Naive thymus-derived CD8-positive, alpha-beta T cell (primary cell): ENCODE data around the gene TSPAN5. TPM values are rescaled to one million over a fixed set of nuclear protein-coding genes. Genes with fewer than 3 reads are reported as not detected.
"Not testable (repeated sequence)": the region's sequence is repeated elsewhere in the genome, so short reads cannot be mapped to it uniquely, and the experiment has no call there.

Source experiments
- ATAC-seq, 2 donors: fragments of 150-1000 bp; cut with Tn5 transposase in 1 of 2; sonication (Bioruptor Pico), chemical (Tn5 transposase) in 1 of 2; 1 replicate in 1 of 2; 2 replicates in 1 of 2; pipeline ENCODE4 v1.10.0; 2021; ENCODE audit warnings: mild to moderate bottlenecking in 2 of 2, moderate library complexity in 2 of 2
- POLR2A ChIA-PET: fragments of 350-600 bp; sonication (Branson Sonifier 250); formaldehyde crosslinking; loops from one replicate; lab custom pipeline; 2021; ENCODE audit warnings: antibody characterized with exemption; lab: Charles Lee
- DNase-seq, 10 donors: peaks; one replicate each; pipeline versions ENCODE4 v3.0.0 to v3.0.0-alpha.2; 2020 to 2022
- H3K27ac Mint-ChIP-seq, 10 donors: one replicate each; pipeline ENCODE4 v1.8.0; 2020 to 2022; ENCODE audit warnings: mild to moderate bottlenecking in 10 of 10, mixed read lengths in 10 of 10, moderate library complexity in 4 of 10, inconsistent platforms in 1 of 10
- H3K27me3 Mint-ChIP-seq, 5 donors: one replicate each; pipeline ENCODE4 v1.8.0; 2021 to 2022; ENCODE audit warnings: mixed read lengths in 5 of 5
- H3K36me3 Mint-ChIP-seq, 3 donors: one replicate each; pipeline ENCODE4 v1.8.0; 2020 to 2022; ENCODE audit warnings: mixed read lengths in 3 of 3, mild to moderate bottlenecking in 2 of 3, inconsistent platforms in 1 of 3
- H3K4me1 Mint-ChIP-seq, 4 donors: one replicate each; pipeline ENCODE4 v1.8.0; 2021 to 2022; ENCODE audit warnings: mixed read lengths in 4 of 4
- H3K4me3 Mint-ChIP-seq, 10 donors: one replicate each; pipeline ENCODE4 v1.8.0; 2020 to 2022; ENCODE audit warnings: mild to moderate bottlenecking in 10 of 10, mixed read lengths in 10 of 10, moderate library complexity in 6 of 10, inconsistent platforms in 1 of 10
- H3K9me3 Mint-ChIP-seq, 9 donors: one replicate each; pipeline ENCODE4 v1.8.0; 2020 to 2022; ENCODE audit warnings: mixed read lengths in 9 of 9, mild to moderate bottlenecking in 3 of 9, inconsistent platforms in 1 of 9, moderate library complexity in 1 of 9
- polyA plus RNA-seq, 3 donors: library from polyadenylated mRNA; unstranded; fragments of 300-500 nt; fragmentation: Illumina TruSeq; gene quantifications; one replicate each; pipeline ENCODE4 v1.2.3, GENCODE V29; 2021
- total RNA-seq, 8 experiments: library from RNA in 2 of 8; stranded (reverse) in 2 of 8; gene quantifications; one replicate each; pipeline ENCODE4 v1.2.3 and lab custom pipeline; 2021 to 2026

TSPAN5 gene
- total RNA-seq (1 to 10 TPM; 5.0 to 5.4 TPM), polyA plus RNA-seq (10 to 100 TPM in 1 of 3 donors, 1 to 10 TPM in 2; 5.9 to 13.9 (median 9.6) TPM), total RNA-seq (lab: John Stamatoyannopoulos, UW) (2.0 to 29.8 (median 11.6) reads per million in 6 experiments)

DNA sequence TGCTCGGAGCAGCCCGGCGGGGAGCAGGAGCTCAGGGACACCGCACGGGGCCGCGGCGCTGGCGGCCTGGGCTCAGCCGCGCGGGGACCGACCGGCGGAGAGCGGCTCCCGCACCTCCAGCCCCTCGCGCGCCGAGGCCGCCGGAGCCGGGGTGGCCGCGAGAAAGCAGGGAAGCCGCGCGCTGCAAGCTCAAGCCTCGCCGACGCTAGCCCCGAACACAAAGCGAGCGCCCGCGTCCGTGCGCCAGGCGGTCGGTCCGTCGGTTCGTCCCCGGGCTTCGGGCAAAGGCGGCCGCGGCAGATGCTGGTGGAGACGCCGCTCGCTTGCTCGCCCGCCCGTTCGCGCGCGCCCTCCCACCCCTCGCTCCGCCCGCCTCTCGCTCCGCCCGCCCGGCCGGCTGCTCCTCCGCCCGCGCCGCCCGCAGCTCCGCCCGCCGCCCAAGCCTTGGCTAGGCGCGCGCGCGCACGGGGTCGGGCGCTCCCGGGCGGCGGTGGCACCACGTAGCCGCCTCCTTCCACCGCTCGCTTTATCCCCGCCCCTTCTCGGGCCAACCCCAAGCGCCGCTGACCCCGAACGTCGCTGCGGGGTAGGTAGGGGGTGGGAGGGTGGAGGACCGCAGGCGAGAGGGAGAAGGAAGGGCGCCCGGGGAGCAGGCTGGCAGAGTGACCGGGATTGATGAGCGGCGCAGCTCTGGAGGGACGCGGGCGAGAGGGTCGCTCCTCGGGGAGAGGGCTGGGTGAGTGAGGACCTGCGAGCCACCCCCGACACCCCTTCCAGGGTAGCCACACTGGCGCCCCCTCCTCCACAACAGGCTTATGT, at the start of gene TSPAN5:
Gene TSPAN5, minus strand, starts transcription at position 325 of the 819 bp plus-strand sequence.
- POLR2A ChIA-PET = interaction anchor here (0.6 to 2.5 kb wide), 9 partner anchors 10 to 1289 kb away, joined by 3 to 11 read pairs (median 5); partner anchors contain the start of genes ADH5, DNAJB14, EIF4E and RAP1GDS1
- no peaks in the 10 kb centered on the region for H3K27me3 Mint-ChIP-seq
- no peaks in the 10 kb centered on the region for H3K36me3 Mint-ChIP-seq
- DNase-seq (peak; percentile 58 to 80 (median 73)), ATAC-seq (peak; percentile 60 to 73)
- peak within 1 kb of the TSS; percentile 87 to 99 (median 92) for H3K4me3 Mint-ChIP-seq
- peak within 1 kb of the TSS; percentile 18 to 99 (median 84) for H3K27ac Mint-ChIP-seq
- peaks cover 38 to 86% (median 80%) of the 10 kb centered on the region in 4 donors for H3K4me1 Mint-ChIP-seq
- no peaks in the 10 kb centered on the region for H3K9me3 Mint-ChIP-seq

DNA sequence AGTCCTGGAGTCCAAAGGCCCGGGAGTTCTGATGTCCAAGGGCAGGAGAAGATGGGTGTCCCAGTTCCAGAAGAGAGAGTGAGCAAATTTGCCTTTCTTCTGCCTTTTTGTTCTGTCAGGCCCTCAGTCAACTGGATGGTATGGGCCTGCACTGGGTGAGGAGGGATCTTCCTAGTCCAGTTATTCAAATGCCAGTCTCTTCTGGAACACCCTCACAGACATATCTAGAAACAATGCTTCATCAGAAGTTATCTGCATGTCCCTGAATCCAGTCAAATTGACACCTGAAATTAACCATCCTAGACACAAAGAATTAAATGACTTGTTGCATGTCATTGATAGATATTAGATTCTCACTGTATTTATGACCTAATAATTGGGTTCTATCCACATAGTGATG, 48.5 kb upstream of the TSPAN5 start:
- Mint-ChIP-seq H3K27ac (peak overlapping the region in 9 of 10 donors; percentile 2 to 94 (median 74)), H3K9me3 (peaks cover 6 to 35% (median 17%) of the 10 kb centered on the region in 9 donors), H3K27me3 (no peaks in the 10 kb centered on the region), H3K4me3 (peak overlapping the region; percentile 75 to 90 (median 86)), H3K4me1 (peaks cover 25 to 51% (median 44%) of the 10 kb centered on the region in 4 donors), H3K36me3 (peaks cover 0 to 18% (median 11%) of the 10 kb centered on the region in 3 donors)
- POLR2A ChIA-PET = interaction anchor here (0.6 to 1.7 kb wide), 2 partner anchors 48 to 857 kb away, joined by 4 read pairs; partner anchors contain the start of genes TRMT10A and TSPAN5
- DNase-seq = no peak
- ATAC-seq = no peak

DNA sequence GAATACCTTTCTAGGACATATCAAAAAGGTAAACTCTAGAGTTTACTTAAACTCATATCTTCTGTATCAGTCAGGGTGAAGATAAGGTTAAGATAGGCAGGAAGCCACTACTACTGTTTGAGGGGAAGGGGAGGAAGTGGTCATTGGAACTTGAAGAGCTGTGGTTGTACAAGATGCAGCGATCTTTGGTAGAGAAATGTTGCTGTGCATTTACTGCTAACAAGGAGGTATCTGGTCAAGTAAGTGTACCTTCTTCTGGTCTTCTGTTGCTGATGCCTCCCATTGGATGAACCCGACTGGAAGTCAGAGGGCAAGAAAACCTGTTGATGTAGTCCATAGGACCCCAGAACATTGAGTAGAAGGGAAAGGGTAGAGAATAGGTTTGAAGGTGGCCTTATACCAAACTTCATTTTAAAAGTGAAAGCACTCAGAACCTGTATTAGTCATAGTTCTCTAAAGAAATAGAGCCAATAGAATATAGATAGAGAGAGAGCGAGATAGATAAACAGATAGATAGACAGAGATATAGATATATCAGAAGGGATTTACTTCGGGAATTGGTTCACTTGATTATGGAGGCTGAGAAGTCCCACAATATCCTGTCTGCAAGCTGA, 47.9 kb upstream of the TSPAN5 start:
- Mint-ChIP-seq H3K4me3 (peak overlapping the region; percentile 75 to 90 (median 86)), H3K36me3 (peaks cover 0 to 18% (median 11%) of the 10 kb centered on the region in 3 donors), H3K27me3 (no peaks in the 10 kb centered on the region), H3K4me1 (peaks cover 25 to 51% (median 44%) of the 10 kb centered on the region in 4 donors), H3K9me3 (peaks cover 6 to 35% (median 17%) of the 10 kb centered on the region in 9 donors), H3K27ac (peak overlapping the region; percentile 72 to 94 (median 92))
- POLR2A ChIA-PET = interaction anchor here (1.2 to 1.7 kb wide), 2 partner anchors 43 to 48 kb away, joined by 4 to 6 read pairs; partner anchors contain the start of gene TSPAN5
- DNase-seq = peak in 7 of 10 donors; percentile 18 to 82 (median 66)
- ATAC-seq = peak; percentile 98 to 99

DNA sequence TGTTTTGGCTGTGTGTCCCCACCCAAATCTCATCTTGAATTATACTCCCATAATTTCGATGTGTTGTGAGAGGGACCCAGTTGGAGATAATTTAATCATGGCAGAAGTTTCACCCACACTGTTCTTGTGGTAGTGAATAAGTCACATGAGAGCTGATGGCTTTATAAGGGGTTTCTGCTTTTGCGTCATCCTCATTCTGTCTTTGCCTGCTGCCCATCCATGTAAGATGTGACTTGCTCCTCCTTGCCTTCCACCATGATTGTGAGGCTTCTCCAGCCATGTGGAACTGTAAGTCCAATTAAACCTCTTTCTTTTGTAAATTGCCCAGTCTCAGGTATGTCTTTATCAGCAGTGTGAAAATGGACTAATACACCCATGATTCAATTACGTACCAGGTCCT, 47.2 kb upstream of the TSPAN5 start:
- H3K36me3 Mint-ChIP-seq = peaks cover 0 to 18% (median 11%) of the 10 kb centered on the region in 3 donors

DNA sequence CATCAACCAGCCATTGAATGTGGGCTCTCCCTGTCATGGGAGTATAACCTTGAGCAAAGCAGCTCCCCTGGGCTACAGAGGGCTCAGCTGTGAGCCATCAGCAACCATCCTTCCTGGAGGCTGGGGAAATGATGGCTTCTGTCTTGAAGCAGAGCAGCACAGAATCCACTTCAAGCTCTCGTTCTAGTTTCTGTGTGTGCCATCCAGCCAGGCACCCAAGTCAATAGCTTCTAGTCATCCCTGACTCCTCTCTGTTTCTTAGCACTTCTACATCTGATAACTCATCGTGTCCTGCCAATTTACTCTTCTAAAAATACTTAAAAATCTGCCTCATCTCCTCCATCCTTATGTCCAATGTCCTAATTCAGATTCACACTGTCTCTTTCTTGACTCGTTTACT, 42.2 kb upstream of the TSPAN5 start:
- no peak overlapping the region for H3K4me3 Mint-ChIP-seq
- H3K4me1 Mint-ChIP-seq = peaks cover 13 to 33% (median 23%) of the 10 kb centered on the region in 4 donors
- no peak for DNase-seq
- no peak for ATAC-seq
- POLR2A ChIA-PET = no interaction called here
- H3K36me3 Mint-ChIP-seq = peaks cover 0 to 24% (median 9%) of the 10 kb centered on the region in 3 donors
- no peaks in the 10 kb centered on the region for H3K27me3 Mint-ChIP-seq
- peak overlapping the region in 1 of 10 donors; percentile 56 for H3K27ac Mint-ChIP-seq
- peaks cover 6 to 38% (median 16%) of the 10 kb centered on the region in 9 donors for H3K9me3 Mint-ChIP-seq

More for the DNA sequence above, 47.2 kb upstream of the TSPAN5 start:
- H3K27ac Mint-ChIP-seq = peak overlapping the region in 8 of 10 donors; percentile 23 to 94 (median 92)
- not testable (repeated sequence) for H3K27me3 Mint-ChIP-seq, ATAC-seq, DNase-seq
- peaks cover 6 to 35% (median 17%) of the 10 kb centered on the region in 9 donors for H3K9me3 Mint-ChIP-seq
- H3K4me1 Mint-ChIP-seq = peaks cover 30 to 57% (median 44%) of the 10 kb centered on the region in 4 donors
- POLR2A ChIA-PET = interaction anchor here (1.2 to 1.7 kb wide), 2 partner anchors 42 to 47 kb away, joined by 4 to 6 read pairs; partner anchors contain the start of gene TSPAN5
- peak overlapping the region in 8 of 10 donors; percentile 80 to 90 (median 86) for H3K4me3 Mint-ChIP-seq

DNA sequence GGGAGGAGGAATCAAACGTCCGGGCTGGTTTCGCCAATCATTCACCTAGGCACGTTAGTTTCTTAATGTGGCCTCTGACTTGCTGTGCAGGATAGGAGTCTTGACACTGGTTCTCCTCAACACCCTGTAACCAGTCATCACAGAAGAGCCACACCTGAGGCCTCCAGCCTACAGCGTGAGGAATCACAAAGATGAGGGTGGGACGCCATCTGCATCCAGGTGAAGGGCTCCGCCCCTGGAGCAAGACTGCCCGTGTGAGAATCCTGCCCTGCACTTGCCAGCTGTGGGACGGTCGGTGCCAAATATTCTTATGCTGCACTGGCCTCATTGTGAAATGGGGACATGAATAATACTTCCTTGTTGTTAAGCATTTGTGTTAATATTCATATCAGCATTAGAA, 35.7 kb upstream of the TSPAN5 start:
- DNase-seq (no peak), ATAC-seq (no peak)
- POLR2A ChIA-PET = no interaction called here
- H3K9me3 Mint-ChIP-seq = peaks cover 0 to 13% (median 9%) of the 10 kb centered on the region in 9 donors
- peaks cover 8 to 20% (median 16%) of the 10 kb centered on the region in 4 donors for H3K4me1 Mint-ChIP-seq
- peak overlapping the region in 1 of 10 donors; percentile 79 for H3K27ac Mint-ChIP-seq
- no peak overlapping the region for H3K4me3 Mint-ChIP-seq
- H3K36me3 Mint-ChIP-seq = peaks cover 0 to 9% (median 4%) of the 10 kb centered on the region in 3 donors
- H3K27me3 Mint-ChIP-seq = no peaks in the 10 kb centered on the region

DNA sequence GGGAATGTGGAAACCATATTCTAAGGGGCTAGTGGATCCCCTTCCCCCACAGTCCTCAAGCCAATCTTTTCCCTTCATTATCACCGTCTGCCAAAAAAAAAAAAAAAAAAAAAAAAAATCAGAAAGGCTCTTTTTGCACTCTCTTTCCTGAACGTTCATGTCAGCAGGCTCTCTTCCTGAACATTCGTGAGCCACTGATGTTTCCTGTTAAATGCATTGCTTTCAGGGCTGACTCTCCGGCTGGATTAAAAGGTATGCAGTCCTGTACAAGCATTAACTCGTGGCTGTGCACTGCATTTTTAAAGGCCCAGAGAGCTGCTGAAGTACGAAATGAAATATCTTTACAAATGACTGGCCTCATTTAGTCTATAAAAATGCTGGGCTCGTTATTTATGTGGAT, 34.0 kb upstream of the TSPAN5 start:
- H3K9me3 Mint-ChIP-seq = peaks cover 0 to 9% (median 2%) of the 10 kb centered on the region in 9 donors
- peaks cover 0 to 2% (median under 1%) of the 10 kb centered on the region in 3 donors for H3K36me3 Mint-ChIP-seq
- no peaks in the 10 kb centered on the region for H3K27me3 Mint-ChIP-seq
- POLR2A ChIA-PET = no interaction called here
- H3K4me3 Mint-ChIP-seq = no peak overlapping the region
- ATAC-seq (no peak), DNase-seq (no peak)
- H3K27ac Mint-ChIP-seq = no peak overlapping the region
- peaks cover 22 to 35% (median 29%) of the 10 kb centered on the region in 4 donors for H3K4me1 Mint-ChIP-seq

DNA sequence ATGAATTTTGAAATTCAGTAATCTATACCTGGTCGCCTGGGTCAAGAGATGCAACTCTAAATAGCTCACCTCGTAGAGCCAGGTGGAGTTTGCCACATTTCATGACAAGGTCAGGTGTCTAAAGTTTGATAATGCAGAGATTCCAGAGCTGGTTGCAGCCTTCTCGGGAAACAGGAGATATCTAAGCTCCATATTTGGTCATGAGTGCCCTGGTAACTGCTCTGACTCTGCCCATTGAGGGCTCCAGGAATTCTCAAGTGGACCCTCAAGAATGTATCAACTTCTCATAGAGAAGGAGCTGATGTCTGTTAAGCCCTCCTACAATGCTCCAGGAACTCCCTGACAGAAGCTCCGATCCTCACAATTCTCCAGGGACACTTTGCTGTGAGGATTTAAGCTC, 33.2 kb upstream of the TSPAN5 start:
- Mint-ChIP-seq H3K27me3 (no peaks in the 10 kb centered on the region), H3K27ac (no peak overlapping the region), H3K4me1 (peaks cover 23 to 42% (median 32%) of the 10 kb centered on the region in 4 donors), H3K36me3 (no peaks in the 10 kb centered on the region), H3K4me3 (no peak overlapping the region), H3K9me3 (peaks cover 0 to 9% (median 0%) of the 10 kb centered on the region in 9 donors)
- POLR2A ChIA-PET = no interaction called here
- ATAC-seq = no peak
- DNase-seq = no peak

DNA sequence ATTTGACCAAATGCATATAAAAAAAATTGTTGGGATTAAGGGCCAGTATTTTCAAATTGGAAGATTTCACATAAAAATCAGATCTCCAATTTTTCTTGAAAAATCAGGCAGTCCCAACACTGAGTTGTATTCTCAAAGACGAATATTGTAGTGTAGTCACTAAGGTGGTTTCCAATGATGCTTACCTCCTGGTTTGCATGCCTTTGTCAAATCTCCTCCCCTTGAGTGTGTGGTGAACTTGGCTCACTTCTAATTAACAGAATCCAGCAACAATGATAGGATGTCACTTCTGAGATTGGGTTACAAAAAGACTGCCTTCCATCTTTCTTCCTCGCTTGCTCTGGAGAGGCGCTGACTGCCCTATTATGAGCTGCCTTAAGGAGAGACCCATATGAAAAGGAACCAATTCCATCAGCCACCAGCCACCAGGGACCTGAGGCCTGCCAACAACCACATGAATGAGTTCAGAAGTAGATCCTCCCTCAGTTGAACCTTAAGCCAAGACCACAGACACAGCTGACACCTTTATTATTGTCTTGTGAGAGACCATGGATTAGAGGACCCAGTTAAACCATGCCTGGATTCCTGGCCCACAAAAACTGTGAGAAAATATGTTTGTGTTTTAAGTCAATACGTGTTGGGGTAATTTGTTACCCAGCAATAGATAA, 31.2 kb upstream of the TSPAN5 start:
- Mint-ChIP-seq H3K9me3 (peaks cover 0 to 9% (median 0%) of the 10 kb centered on the region in 9 donors), H3K4me3 (peak overlapping the region in 6 of 10 donors; percentile 26 to 69 (median 34)), H3K4me1 (peaks cover 29 to 61% (median 45%) of the 10 kb centered on the region in 4 donors), H3K27ac (peak overlapping the region in 9 of 10 donors; percentile 11 to 83 (median 60)), H3K36me3 (no peaks in the 10 kb centered on the region), H3K27me3 (no peaks in the 10 kb centered on the region)
- ATAC-seq (peak in 1 of 2 donors; percentile 81), DNase-seq (peak in 1 of 10 donors; percentile 27)
- POLR2A ChIA-PET = no interaction called here

DNA sequence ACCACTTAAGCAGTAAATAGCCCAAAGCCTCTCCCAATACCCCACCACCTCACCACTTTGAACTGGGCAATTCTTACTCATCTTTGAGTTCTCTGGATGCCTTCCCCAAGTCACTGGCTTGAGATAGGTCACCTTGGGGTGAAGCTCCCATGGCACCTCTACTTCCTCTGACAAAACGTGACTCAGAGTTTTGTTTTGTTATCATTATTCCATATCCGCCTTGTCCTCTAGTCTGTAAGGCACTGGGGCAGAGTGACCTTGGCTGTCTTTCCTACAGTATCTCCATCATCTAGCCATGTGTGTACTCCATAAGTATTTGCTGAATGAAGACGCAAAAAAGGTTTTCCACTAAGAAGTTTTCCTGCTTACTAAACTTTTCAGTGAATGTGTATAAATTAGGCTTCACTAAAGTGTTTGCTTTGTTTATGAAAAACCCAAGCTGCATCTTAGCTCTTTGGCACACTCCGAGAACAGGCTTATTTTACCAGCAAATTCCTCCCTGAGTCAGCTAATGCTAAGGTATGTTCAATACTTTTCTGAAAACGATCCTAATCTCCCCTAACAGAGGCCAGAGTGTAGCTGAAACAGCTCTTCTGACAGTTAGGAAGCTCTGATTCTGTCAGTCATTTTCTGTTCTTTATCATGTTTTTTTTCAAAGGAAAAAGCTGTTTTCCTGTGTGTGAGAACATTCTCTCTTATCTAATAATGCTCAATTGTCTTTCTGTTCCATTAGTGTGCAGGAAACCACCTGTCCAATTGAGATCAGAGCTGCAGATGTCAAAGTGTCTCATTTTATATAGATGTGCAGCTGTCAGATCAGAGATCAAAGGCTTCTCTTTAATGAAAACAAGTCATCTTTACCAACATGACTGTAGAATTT, 30.2 kb upstream of the TSPAN5 start:
- Mint-ChIP-seq H3K36me3 (no peaks in the 10 kb centered on the region), H3K4me3 (peak overlapping the region in 9 of 10 donors; percentile 0 to 69 (median 49)), H3K27ac (peak overlapping the region in 8 of 10 donors; percentile 3 to 83 (median 68)), H3K9me3 (peaks cover 0 to 9% (median 0%) of the 10 kb centered on the region in 9 donors), H3K4me1 (peaks cover 29 to 66% (median 46%) of the 10 kb centered on the region in 4 donors), H3K27me3 (no peaks in the 10 kb centered on the region)
- ATAC-seq = peak; percentile 42 to 72
- POLR2A ChIA-PET = interaction anchor here (1.5 kb wide), 1 partner anchor 30 kb away, joined by 7 read pairs; the partner anchor contains the start of gene TSPAN5
- peak in 2 of 10 donors; percentile 34 to 36 for DNase-seq

DNA sequence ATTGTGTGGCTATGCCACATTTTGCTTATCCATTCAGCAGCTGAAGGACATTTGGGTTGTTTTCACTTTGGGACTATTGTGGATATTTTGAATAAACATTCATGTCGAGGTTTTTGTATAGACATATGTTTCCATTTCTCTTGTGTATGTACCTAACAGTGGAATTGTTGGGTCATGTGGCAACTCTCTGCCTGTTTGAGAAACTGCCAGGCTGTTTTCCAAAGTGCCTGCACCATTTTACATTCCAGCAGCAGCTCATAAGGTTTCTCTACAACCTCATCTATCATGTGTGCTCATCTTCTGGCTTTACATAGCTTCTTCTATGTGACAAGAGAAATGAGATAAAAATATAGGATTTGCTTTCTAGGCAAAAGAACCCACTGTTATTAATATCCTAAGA, 29.5 kb upstream of the TSPAN5 start:
- Mint-ChIP-seq H3K27ac (peak overlapping the region in 2 of 10 donors; percentile 26 to 81), H3K27me3 (no peaks in the 10 kb centered on the region), H3K36me3 (no peaks in the 10 kb centered on the region), H3K9me3 (peaks cover 0 to 9% (median 0%) of the 10 kb centered on the region in 9 donors), H3K4me1 (peaks cover 29 to 67% (median 45%) of the 10 kb centered on the region in 4 donors), H3K4me3 (peak overlapping the region in 1 of 10 donors; percentile 30)
- ATAC-seq (no peak), DNase-seq (no peak)
- POLR2A ChIA-PET = interaction anchor here (1.5 kb wide), 1 partner anchor 30 kb away, joined by 7 read pairs; the partner anchor contains the start of gene TSPAN5
